ENCODE data around the gene PDXDC1.
A peak's percentile ranks its signal among the peaks of the same experiment; 100 is the strongest.
"Not testable (repeated sequence)": the region's sequence is repeated elsewhere in the genome, so short reads cannot be mapped to it uniquely, and the experiment has no call there.

The PDXDC1 gene, protein sequence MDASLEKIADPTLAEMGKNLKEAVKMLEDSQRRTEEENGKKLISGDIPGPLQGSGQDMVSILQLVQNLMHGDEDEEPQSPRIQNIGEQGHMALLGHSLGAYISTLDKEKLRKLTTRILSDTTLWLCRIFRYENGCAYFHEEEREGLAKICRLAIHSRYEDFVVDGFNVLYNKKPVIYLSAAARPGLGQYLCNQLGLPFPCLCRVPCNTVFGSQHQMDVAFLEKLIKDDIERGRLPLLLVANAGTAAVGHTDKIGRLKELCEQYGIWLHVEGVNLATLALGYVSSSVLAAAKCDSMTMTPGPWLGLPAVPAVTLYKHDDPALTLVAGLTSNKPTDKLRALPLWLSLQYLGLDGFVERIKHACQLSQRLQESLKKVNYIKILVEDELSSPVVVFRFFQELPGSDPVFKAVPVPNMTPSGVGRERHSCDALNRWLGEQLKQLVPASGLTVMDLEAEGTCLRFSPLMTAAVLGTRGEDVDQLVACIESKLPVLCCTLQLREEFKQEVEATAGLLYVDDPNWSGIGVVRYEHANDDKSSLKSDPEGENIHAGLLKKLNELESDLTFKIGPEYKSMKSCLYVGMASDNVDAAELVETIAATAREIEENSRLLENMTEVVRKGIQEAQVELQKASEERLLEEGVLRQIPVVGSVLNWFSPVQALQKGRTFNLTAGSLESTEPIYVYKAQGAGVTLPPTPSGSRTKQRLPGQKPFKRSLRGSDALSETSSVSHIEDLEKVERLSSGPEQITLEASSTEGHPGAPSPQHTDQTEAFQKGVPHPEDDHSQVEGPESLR

DNA sequence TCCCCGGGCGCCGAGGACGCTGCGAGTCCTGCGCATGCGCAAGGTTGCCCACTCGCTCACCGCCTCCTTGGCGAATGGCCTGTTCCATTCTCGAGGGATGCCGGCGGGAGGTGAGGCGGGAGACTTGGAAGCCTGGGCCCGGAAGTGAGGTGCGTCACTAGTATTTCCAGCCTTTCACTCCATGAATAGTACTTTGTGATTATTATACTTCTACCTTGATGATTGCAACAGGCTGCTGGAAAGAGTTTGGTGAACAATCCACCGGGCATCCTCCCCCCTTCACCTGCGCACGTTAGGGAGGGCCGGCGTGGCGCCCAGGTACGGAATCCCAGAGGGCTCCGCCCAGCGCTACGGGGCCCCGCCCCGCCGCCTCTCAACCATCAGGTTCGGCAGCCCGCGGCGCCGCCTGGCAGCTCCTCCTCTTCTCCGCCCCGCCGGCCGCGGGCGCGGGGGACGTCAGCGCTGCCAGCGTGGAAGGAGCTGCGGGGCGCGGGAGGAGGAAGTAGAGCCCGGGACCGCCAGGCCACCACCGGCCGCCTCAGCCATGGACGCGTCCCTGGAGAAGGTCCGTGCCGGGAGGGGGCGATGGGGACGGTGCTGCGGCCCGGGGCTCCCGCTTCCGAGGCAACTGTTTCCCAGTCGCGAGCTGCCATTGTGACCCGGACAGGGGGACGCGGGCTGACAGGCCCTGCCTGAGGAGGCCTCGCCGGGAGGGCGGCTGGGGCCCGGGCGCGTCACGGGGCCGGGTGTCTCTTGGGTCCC lies at the start of gene PDXDC1:
Gene PDXDC1 (plus strand): TSS at position 371 of the 762 bp plus-strand sequence. CDS start 174 bp downstream, at position 545.
- DNase-seq (ENCODE audit: low read depth in 1 of 2, low spot score in 1 of 2): peak; percentile 98 to 99

DNA sequence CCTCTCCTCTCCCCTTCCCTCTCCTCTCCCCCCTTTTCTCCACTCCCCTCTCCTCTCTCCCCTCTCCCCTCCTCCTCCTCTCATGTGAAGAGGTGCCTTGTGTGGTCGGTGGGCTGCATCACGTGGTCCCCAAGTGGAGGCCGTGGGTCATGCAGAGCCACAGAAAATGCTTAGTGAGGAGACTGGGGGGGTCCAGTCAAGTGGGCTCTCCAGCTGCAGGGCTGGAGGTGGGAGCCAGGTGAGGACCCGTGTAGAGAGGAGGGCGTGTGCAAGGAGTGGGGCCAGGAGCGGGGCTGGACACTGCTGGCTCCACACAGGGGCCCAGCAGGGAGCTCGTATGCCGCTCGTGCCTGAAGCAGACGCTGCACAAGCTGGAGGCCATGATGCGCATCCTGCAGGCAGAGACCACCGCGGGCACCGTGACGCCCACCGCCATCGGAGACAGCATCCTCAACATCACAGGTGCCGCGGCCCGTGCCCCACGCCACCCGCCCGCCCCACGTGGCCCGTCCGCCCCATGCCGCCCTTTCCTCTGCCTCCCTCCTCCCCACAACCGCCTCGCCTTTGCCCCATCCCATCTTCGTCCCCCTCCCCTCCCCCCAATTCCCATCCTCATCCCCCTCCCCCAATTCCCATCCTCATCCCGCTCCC lies 46.6 kb upstream of the PDXDC1 start:
- not testable (repeated sequence) for DNase-seq (ENCODE audit: low read depth in 1 of 2, low spot score in 1 of 2)

DNA sequence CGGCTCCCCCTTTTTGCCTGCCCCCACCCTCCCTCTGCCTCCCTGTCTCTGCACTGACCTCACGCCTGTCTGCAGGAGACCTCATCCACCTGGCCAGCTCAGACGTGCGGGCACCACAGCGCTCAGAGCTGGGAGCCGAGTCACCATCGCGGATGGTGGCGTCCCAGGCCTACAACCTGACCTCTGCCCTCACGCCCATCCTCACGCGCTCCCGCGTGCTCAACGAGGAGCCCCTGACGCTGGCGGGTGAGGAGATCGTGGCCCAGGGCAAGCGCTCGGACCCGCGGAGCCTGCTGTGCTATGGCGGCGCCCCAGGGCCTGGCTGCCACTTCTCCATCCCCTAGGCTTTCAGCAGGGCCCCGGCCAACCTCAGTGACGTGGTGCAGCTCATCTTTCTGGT lies 45.6 kb upstream of the PDXDC1 start:
- DNase-seq (ENCODE audit: low read depth in 1 of 2, low spot score in 1 of 2): not testable (repeated sequence)

DNA sequence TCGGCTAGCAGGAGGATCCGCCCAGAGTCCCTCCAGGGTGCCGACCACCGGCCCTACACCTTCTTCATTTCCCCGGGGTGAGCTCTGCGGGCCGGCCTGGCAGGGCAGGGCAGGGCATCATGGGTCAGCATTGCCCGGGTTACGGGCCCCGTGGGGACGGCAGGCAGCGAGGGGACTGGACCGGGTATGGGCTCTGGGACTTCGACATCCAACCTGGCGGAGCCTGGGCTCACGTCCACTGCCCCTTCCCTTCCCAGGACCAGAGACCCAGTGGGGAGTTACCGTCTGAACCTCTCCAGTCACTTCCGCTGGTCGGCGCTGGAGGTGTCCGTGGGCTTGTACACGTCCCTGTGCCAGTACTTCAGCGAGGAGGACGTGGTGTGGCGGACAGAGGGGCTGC lies 44.6 kb upstream of the PDXDC1 start:
- not testable (repeated sequence) for DNase-seq (ENCODE audit: low read depth in 1 of 2, low spot score in 1 of 2)

DNA sequence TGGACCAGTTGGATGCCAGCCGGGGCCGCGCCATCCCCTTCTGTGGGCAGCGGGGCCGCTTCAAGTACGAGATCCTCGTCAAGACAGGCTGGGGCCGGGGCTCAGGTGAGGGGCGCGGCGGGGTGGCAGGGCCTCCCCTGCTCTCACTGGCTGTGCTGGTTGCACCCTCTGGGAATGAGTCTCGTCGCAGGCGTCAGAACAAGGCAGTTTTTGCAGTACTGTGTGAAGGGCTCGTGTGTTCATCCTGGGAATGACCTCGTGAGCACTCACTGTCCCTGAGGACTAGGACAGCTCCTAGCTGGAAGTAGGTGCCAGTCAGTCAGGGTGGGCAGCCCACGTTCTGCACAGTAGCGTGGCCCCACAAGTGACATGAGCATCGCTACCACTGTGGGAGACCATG lies 43.9 kb upstream of the PDXDC1 start:
- not testable (repeated sequence) for DNase-seq (ENCODE audit: low read depth in 1 of 2, low spot score in 1 of 2)

DNA sequence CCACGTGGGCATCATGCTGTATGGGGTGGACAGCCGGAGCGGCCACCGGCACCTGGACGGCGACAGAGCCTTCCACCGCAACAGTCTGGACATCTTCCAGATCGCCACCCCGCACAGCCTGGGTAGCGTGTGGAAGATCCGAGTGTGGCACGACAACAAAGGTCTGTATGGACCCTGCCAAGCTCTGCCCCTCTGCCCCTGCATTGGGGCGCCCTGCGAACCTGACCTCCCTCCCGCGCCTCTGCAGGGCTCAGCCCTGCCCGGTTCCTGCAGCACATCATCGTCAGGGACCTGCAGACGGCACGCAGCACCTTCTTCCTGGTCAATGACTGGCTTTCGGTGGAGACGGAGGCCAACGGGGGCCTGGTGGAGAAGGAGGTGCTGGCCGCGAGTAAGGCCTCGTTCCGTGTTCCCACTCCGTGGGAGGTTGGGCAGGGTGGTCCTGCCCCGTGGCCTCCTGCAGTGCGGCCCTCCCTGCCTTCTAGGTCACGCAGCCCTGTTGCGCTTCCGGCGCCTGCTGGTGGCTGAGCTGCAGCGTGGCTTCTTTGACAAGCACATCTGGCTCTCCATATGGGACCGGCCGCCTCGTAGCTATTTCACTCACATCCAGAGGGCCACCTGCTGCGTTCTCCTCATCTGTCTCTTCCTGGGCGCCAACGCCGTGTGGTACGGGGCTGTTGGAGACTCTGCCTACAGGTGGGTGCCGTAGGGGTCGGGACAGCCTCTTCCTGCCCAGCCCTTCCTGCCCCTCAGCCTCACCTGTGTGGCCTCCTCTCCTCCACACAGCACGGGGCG lies 42.0 kb upstream of the PDXDC1 start:
- not testable (repeated sequence) for DNase-seq (ENCODE audit: low read depth in 1 of 2, low spot score in 1 of 2)

DNA sequence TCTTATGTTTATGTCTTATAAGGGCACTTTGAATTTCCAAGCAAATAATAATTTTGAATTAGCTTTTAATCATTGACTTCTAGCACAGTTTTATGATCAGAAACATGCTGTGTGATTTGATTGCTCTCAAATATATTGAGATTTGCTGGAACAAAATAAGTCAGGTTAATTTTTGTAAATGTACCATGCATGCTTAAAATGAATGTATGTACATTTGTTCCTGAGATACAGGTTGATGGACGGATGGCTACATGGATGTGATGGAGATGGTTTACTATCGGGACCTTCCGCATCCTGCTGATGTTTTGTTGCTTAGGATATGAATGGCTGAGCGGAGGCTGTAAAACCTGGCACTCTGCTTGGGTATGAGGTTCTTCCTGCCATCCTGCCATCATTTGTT lies 37.7 kb upstream of the PDXDC1 start, which contains the start of gene NPIPA1:
Gene NPIPA1 (plus strand): TSS at position 301 of the 400 bp plus-strand sequence. CDS start 0 bp downstream, at position 301.
- not testable (repeated sequence) for DNase-seq (ENCODE audit: low read depth in 1 of 2, low spot score in 1 of 2)

DNA sequence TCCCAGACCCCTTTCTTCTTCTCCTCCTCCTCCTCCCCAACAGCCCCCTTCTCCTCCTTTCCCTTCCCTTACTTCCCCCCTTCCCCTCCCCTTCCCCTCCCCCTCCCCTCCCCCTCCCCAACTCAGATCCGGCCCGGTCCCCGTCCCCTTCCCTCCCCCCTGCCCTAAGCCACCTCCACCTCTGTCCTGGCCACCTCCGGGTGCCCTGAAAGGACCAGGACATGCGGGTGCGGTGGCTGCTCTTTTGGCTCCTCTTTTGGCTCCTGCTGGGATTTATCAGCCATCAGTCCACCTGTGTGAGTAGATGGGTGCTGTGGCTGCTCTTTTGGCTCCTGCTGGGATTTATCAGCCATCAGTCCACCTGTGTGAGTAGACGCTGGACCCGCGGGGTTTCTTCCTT lies 36.8 kb upstream of the PDXDC1 start:
- not testable (repeated sequence) for DNase-seq (ENCODE audit: low read depth in 1 of 2, low spot score in 1 of 2)

DNA sequence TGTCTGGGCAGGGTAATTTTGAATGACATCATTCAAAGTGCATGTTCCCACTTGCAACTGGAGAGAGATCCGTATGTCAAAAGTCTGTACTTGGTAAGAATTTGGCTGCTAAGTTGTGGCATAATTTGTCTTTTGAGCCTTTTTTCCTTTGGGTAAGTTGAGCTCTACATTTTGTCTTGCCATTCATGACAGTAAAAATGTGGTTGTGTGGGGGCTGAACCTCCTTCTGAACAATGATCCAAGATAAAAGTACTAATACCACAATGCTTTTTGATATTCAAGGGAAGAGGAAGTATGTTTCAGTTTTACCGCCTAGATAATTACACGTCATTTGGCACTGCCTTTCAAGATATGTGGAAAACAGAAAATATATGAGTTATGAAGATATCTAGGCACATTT lies 32.1 kb upstream of the PDXDC1 start:
- DNase-seq (ENCODE audit: low read depth in 1 of 2, low spot score in 1 of 2): not testable (repeated sequence)

DNA sequence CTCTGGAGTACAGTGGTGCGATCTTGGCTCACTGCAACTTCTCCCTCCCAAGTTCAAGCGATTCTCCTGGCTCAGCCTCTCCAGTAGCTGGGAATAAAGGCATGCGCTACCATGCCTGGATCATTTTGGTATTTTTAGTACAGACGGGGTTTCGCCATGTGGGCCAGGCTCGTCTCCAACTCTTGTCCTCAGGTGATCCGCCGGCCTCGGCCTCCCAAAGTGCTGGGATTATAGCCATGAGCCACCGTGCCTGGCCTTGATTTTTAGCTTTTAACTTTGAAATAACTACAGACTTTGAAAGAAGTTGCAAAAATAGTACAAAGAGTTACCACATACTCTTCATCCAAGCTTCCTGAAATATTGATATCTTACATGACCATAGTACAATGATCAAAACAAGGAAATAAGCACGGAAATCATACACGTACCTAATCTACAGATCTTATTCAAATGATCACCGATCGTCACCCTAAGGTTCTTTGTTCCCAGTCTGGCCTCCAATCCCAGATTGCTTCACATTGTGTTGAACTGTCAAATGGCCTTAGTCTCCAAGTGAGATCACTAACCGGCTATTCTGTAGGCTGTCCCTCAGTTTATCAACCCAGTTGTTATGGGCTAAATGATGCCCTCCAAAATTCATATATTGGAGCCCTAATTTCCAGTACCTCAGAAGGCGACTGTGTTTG lies 19.1 kb upstream of the PDXDC1 start:
- no peak for DNase-seq (ENCODE audit: low read depth in 1 of 2, low spot score in 1 of 2)

DNA sequence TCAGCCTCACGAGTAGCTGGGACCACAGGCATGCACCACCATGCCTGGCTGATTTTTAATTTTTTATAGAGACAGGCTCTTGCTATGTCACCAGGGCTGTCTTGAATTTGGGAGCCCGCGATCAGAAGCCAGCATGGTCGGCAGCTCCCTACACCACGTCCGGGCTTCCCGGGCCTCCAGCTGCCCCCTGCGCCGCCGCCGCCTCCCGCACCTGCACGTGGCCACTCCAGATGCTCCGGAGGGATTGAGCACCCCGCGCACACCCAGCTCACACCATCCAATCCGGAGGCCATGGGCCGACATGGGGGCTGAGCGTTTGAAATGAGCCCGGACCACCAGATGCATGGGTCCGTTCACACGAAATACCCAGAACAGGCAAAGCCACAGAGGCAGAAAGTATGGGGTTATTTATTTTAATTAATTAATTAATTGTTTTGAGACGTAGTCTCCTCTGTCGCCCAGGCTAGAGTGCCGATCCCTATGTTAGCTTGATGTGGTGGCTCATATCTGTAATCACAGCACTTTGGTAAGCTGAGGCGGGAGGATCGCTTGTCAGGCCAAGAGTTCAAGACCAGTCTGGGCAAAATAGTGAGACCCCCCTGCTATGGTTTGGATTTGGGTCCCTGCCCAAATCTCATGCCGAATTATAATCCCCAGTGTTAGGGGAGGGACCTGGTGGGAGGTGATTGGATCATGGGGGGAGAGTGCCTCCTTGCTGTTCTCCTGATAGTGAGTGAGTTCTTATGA lies 17.1 kb upstream of the PDXDC1 start:
- no peak for DNase-seq (ENCODE audit: low read depth in 1 of 2, low spot score in 1 of 2)

DNA sequence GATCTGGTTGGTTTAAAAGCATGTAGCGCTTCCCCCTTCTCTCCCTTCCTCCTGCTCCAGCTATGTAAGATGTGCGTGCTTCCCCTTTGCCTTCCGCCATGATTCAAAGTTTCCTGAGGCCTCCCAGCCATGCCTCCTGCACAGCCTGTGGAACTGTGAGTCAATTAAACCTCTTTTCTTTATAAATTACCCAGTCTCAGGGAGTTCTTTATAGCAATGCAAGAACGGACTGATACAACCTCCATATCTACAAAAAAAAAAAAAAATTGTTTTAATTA lies 16.6 kb upstream of the PDXDC1 start:
- no peak for DNase-seq (ENCODE audit: low read depth in 1 of 2, low spot score in 1 of 2)

DNA sequence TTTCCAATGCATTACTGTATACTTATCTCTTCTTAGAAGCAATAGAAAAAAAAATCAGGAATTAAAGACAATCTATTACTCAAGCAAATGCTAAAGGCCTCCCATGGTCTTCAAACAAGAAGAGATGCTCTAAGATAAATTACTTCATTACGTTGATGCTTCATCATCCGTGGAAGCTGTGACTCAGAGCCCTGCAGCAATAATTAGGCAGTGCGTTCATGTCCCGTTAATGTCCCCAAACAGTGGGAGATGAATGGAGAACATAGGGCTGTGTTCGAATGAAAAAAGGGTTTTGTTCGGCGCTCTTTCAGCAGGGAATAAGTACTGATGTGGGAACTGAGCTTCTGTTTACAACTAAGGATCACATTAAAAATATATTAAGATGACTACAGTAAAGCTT lies 15.9 kb upstream of the PDXDC1 start:
- DNase-seq (ENCODE audit: low read depth in 1 of 2, low spot score in 1 of 2): no peak

DNA sequence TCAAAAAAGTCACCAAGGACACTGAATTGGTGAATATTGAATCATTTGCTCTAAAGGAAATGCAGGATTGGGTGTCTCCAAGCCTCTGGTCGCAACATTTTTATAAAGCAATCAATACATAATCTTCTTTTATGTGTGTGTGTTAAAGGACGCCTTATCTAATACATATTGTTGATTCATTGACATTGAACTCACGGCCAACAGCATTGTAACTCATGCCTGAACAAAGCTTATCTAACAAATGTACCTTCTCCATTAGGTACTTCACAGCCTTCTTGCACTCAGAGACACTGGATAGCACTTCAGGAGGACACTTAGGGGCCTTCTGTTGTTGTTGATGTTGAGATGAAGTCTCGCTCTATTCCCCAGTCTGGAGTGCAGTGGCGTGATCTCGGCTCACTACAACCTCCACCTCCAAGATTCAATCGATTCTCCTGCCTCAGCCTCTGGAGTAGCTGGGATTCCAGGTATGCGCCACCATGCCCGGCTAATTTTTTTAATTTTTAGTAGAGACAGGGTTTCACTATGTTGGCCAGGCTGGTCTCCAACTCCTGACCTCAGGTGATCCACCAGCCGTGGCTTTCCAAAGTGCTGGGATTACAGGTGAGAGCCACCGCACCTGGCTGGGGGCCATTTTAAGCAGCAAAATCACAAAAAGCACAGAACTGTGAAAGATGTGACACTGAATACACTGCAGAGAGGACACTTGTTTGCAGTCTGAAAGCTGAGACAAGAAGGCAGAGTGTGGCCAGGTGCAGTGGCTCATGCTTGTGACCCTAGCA lies 13.2 kb upstream of the PDXDC1 start:
- DNase-seq (ENCODE audit: low read depth in 1 of 2, low spot score in 1 of 2): no peak

DNA sequence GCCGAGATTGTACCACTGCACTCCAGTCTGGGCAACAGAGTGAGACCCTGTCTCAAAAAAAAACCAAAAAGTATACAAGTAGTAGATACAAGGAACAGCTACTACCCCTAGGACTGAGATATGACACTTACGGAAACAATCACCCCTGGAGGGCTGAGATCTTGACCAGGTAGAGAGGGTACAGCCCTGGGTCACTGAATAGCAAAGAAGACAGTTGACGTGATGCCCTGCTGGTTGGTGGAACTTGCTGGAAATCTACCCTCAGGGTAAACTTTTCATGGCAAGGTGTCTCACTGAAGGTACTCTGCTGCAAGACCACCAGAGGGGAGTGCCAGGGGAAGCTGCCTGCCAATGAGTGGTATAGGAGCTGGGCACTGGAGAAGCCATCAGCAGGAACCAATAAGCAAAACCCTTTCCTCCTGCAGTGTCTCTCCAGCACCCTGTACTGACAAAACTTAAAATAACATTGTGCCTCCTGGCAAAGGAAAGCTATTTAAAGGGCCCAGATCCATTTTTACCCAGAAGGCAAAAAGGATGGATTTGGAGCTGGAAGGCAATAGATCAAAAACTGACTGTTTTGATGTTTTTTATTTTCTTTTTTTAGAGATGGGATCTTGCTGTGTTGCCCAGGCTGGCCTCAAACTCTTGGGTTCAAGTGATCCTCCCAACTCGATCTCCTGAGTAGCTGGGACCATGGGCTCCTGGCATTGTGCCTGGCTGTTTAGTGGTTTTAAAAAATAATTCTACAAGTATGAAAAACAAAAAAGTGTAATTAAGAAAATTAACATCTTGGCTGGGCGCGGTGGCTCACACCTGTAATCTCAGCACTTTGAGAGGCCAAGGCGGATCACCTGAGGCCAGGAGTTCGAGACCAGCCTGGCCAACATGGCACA lies 11.3 kb upstream of the PDXDC1 start:
- no peak for DNase-seq (ENCODE audit: low read depth in 1 of 2, low spot score in 1 of 2)

DNA sequence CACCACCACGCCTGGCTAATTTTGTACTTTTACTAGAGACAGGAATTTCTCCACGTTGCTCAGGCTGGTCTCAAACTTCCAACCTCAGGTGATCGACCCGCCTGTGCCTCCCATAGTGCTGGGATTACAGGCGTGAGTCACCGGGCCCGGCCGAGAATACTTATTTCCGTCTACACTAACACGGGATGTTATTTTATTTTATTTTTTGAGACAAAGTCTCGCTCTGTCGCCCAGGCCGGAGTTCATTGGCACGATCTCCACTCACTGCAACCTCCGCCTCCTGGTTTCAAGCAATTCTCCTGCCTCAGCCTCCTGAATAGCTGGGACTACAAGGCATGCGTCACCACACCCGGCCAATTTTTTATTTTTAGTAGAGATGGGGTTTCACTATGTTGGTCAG lies 9.5 kb upstream of the PDXDC1 start:
- DNase-seq (ENCODE audit: low read depth in 1 of 2, low spot score in 1 of 2): no peak

DNA sequence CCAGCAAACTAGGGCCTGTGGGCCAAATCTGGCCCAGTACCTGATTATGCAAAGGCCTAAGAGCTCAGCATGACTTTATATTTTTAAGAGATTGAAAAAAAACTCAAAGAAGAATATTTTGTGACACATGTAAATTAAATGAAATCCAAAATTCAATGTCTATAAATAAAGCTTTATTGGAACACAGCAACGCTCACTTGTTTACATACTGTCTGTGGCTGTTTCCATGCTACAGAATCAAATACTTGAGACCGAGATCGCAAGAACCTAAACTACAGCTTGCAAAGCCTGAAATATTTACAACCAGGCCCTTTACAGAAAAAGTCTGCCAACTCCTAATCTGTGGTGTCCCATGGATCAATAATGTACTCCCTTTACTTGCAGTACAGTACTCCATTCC lies 5.0 kb upstream of the PDXDC1 start:
- not testable (repeated sequence) for DNase-seq (ENCODE audit: low read depth in 1 of 2, low spot score in 1 of 2)

Data from stimulated activated CD4-positive, alpha-beta T cell treated with anti-CD3 and anti-CD28 coated beads, Interleukin-15, amount 100 ng/mL, for 1 hour (primary cell).